ENCODE measurements around the gene ACSL1.
A peak's percentile ranks its signal among the peaks of the same experiment; 100 is the strongest.

Gene ACSL1

GRCh38 chr4:184825141-184825895 is 450 bp downstream of the ACSL1 start:
- H3K4me3 ChIP-seq (ENCODE audit: low read length), result peak overlapping the region; percentile 63
- DNase-seq (ENCODE audit: low read depth), result no peak
- no peak for TF ChIP-seq CTCF (conservative IDR thresholded peaks at IDR 0.05; ENCODE audit: low read depth, low read length)

- H3K4me3 ChIP-seq (ENCODE audit: low read length), result peak overlapping the region; percentile 63
- no peak for DNase-seq (ENCODE audit: low read depth)
- TF ChIP-seq CTCF (conservative IDR thresholded peaks at IDR 0.05; ENCODE audit: low read depth, low read length), result no peak
These were observed 1.0 kb downstream of the ACSL1 start for GRCh38 chr4:184824776-184825084.

- TF ChIP-seq CTCF (conservative IDR thresholded peaks at IDR 0.05; ENCODE audit: low read depth, low read length), result no peak
- peak overlapping the region; percentile 63 for H3K4me3 ChIP-seq (ENCODE audit: low read length)
- no peak for DNase-seq (ENCODE audit: low read depth)
These were observed 1.5 kb downstream of the ACSL1 start for GRCh38 chr4:184824081-184824775.

- H3K4me3 ChIP-seq (ENCODE audit: low read length), result no peak overlapping the region
- no peak for DNase-seq (ENCODE audit: low read depth)
- TF ChIP-seq CTCF (conservative IDR thresholded peaks at IDR 0.05; ENCODE audit: low read depth, low read length), result no peak
These were observed 2.8 kb downstream of the ACSL1 start for GRCh38 chr4:184823014-184823413.

GRCh38 chr4:184822356-184822755 is 3.4 kb downstream of the ACSL1 start:
- no peak overlapping the region for H3K4me3 ChIP-seq (ENCODE audit: low read length)
- no peak for DNase-seq (ENCODE audit: low read depth)
- TF ChIP-seq CTCF (conservative IDR thresholded peaks at IDR 0.05; ENCODE audit: low read depth, low read length), result no peak

- no peak for DNase-seq (ENCODE audit: low read depth)
- TF ChIP-seq CTCF (conservative IDR thresholded peaks at IDR 0.05; ENCODE audit: low read depth, low read length), result no peak
- no peak overlapping the region for H3K4me3 ChIP-seq (ENCODE audit: low read length)
These were observed 4.5 kb downstream of the ACSL1 start for GRCh38 chr4:184821242-184821641.

GRCh38 chr4:184819786-184820185 is 6.0 kb downstream of the ACSL1 start:
- no peak for DNase-seq (ENCODE audit: low read depth)
- no peak for TF ChIP-seq CTCF (conservative IDR thresholded peaks at IDR 0.05; ENCODE audit: low read depth, low read length)
- no peak overlapping the region for H3K4me3 ChIP-seq (ENCODE audit: low read length)
